Measurements from ENCODE around the gene FAM186B. TPM values are rescaled to one million over a fixed set of nuclear protein-coding genes. Genes with fewer than 3 reads are reported as not detected.

Gene FAM186B
- total and polyA plus RNA-seq, 2 experiments from 2014 or later: 0.17 to 0.69 TPM

DNA sequence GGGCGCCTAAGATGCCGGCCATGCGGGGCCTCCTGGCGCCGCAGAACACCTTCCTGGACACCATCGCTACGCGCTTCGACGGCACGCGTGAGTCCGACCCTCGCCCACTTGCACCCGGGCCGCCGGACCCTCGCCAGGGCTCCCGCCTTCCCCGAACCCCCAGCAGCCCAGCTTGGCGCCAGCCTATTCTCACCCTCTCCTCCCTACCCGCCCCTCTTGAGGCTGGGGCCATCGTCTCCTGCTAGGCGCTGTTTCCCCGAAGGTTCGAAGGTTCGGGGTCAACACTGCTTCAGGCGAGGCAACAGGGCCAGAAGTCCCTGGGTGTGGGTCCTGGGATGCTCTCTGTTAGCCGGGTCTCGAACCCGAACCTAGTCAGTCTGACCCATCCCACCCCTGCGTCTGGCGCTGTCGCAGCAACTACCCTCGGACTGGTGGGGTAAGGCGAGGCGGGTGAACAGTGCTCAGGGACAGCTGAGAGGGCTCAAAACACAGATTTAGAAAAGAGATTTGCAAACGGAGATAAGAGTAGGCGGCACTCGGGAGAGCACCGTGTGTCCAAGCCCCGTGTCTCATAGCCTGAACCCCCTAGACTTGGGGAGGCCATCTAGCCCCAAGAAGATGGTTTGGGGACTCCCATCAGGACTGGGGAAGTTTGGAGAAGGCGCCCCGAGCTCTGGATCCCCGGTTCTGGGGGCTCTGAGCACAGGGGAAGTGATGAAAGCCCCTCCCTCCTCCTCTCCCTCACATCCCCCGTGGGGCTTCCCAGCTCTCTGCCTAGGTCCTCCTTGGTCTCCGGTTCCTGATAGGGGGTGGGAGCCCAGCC is 65.8 kb downstream of the FAM186B start:
- Histone ChIP-seq H2AFZ (no peak overlapping the region), H4K20me1 (ENCODE audit: insufficient read depth, poor library complexity, severe bottlenecking) (no peaks in the 10 kb centered on the region), H3K9me3 (ENCODE audit: low read depth) (no peaks in the 10 kb centered on the region), H3K27me3 (peaks cover 71% of the 10 kb centered on the region), H3K36me3 (replicated peaks; ENCODE audit: insufficient read depth, low read depth) (no peaks in the 10 kb centered on the region), H3K4me3 (no peak overlapping the region), H3K4me2 (no peak overlapping the region), H3K9me2 (replicated peaks; ENCODE audit: insufficient read depth) (no peaks in the 10 kb centered on the region), H3K79me2 (no peaks in the 10 kb centered on the region), H3K4me1 (ENCODE audit: insufficient read depth) (peaks cover 15% of the 10 kb centered on the region), H3K27ac (no peak overlapping the region)
- WGBS (ENCODE audit: low lambda C conversion rate, missing lambda C conversion rate): 18% methylated on average over 25 of the region's 47 CpGs
- TF ChIP-seq, protein P1, sequence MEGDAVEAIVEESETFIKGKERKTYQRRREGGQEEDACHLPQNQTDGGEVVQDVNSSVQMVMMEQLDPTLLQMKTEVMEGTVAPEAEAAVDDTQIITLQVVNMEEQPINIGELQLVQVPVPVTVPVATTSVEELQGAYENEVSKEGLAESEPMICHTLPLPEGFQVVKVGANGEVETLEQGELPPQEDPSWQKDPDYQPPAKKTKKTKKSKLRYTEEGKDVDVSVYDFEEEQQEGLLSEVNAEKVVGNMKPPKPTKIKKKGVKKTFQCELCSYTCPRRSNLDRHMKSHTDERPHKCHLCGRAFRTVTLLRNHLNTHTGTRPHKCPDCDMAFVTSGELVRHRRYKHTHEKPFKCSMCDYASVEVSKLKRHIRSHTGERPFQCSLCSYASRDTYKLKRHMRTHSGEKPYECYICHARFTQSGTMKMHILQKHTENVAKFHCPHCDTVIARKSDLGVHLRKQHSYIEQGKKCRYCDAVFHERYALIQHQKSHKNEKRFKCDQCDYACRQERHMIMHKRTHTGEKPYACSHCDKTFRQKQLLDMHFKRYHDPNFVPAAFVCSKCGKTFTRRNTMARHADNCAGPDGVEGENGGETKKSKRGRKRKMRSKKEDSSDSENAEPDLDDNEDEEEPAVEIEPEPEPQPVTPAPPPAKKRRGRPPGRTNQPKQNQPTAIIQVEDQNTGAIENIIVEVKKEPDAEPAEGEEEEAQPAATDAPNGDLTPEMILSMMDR (IDR thresholded peaks at IDR 0.05; ENCODE audit: poor library complexity): no peak
- TF ChIP-seq EZH2phosphoT487 (IDR thresholded peaks at IDR 0.05; ENCODE audit: low read depth, severe bottlenecking, unreplicated experiment): peak; percentile 74
- TF ChIP-seq EZH2 (IDR thresholded peaks at IDR 0.05; ENCODE audit: borderline replicate concordance): peak; percentile 95
- peak; percentile 7 for DNase-seq (ENCODE audit: low spot score)

DNA sequence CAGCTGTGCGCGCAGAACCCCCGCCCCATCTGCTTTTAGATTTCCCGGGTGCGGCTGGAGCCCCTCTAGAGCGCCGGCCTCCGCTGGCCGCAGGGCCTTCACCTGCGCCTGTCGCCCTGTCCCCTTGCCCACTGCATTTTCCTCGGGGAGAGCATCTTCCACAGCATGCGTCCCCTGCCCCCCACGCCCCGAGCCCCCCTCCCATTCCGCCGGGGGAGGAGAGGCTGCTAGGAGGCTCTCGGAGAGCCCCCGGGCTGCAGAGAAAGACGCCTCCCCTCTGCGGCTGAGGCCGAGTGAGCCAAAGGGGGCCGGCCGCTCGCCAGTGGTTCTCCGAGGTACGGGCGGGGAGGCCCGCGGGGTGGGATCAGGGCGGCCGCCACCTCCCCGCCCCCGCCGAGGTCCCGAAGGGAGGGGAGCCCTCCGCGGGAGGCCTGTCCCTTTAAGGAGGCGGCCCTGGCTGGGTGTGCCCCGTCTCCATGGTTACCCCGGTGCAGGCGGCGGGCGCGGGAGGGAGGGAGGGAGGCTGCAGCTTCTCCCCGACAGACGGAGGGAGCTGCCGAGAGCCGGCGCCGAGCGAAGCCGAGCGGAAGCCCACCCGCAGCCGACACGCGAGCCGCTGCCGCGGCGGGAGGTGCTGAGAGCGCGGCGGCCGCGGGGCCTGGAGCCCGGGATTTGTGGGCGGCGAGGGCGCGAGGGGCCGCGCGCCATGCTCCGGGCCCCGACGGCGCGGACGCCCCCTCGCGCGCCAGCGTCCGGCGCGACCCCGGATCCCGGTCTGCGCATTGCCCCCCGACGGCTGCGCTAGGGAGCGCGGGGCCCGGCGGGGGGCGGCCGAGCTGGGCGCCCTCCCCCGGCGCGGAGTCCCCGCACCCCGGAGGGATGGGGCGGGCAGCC is 66.7 kb downstream of the FAM186B start, which contains the start of gene KCNH3:
KCNH3 (plus strand) TSS at position 521 of the 894 bp plus-strand sequence. CDS start 387 bp downstream, outside the sequence.
- H4K20me1 ChIP-seq (ENCODE audit: insufficient read depth, poor library complexity, severe bottlenecking): no peaks in the 10 kb centered on the region
- H3K4me3 ChIP-seq: peak within 1 kb of the TSS; percentile 58
- H3K27me3 ChIP-seq: peaks cover 62% of the 10 kb centered on the region
- peak; percentile 86 for DNase-seq (ENCODE audit: low spot score)
- no peak for TF ChIP-seq EZH2 (IDR thresholded peaks at IDR 0.05; ENCODE audit: borderline replicate concordance)
- TF ChIP-seq, protein P1 (IDR thresholded peaks at IDR 0.05; ENCODE audit: poor library complexity): peak; percentile 4
- H3K9me3 ChIP-seq (ENCODE audit: low read depth): no peaks in the 10 kb centered on the region
- H3K9me2 ChIP-seq (replicated peaks; ENCODE audit: insufficient read depth): no peaks in the 10 kb centered on the region
- H3K36me3 ChIP-seq (replicated peaks; ENCODE audit: insufficient read depth, low read depth): no peaks in the 10 kb centered on the region
- H2AFZ ChIP-seq: peak within 1 kb of the TSS; percentile 57
- H3K4me2 ChIP-seq: peak within 1 kb of the TSS; percentile 96
- 0% methylated on average over 15 of the region's 107 CpGs for WGBS (ENCODE audit: low lambda C conversion rate, missing lambda C conversion rate)
- peaks cover 15% of the 10 kb centered on the region for H3K4me1 ChIP-seq (ENCODE audit: insufficient read depth)
- no peaks in the 10 kb centered on the region for H3K79me2 ChIP-seq
- no peak within 1 kb of the TSS for H3K27ac ChIP-seq

DNA sequence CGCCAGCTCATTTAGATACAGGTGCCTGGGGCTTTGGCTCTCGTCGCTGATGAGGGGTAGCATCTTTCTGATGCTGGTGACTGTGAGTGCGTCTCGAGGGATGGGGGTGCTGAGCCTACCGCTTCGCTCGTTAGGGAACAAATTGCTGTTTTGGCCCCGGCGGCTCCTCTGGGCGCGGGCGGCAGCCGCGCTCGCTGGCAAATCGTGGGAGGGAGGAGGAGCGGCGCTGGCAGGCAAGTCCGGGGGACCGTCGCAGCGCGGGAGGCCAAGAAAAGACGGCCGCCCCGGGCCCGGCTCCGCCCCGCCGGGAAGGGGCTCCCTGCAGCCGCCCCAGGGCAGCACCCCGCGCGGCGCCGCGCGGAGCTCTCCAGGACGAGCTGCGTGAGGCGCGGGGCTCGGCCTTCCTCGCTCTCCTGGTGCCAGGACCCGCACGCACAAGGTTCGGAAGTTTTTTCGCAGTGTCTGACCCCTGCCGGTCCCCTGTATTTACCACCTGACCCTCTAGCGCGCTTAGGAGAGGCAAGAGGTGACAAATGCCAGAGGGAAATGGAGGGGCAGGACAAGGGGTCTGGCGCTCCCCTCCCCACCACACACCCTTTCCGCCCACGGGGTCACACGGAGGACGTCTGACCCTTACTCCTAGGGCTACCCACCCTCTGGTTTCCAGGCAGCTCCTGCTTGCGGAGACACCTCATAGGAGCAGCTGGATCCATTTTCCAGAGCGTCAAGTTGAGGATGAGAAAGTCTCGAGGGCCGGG is 67.5 kb downstream of the FAM186B start:
- Histone ChIP-seq H3K4me2 (peak overlapping the region; percentile 96), H3K9me3 (ENCODE audit: low read depth) (no peaks in the 10 kb centered on the region), H3K4me1 (ENCODE audit: insufficient read depth) (peaks cover 15% of the 10 kb centered on the region), H3K27me3 (peaks cover 55% of the 10 kb centered on the region), H3K79me2 (no peaks in the 10 kb centered on the region), H2AFZ (peak overlapping the region; percentile 57), H3K4me3 (peak overlapping the region; percentile 58), H3K9me2 (replicated peaks; ENCODE audit: insufficient read depth) (no peaks in the 10 kb centered on the region), H4K20me1 (ENCODE audit: insufficient read depth, poor library complexity, severe bottlenecking) (no peaks in the 10 kb centered on the region), H3K27ac (no peak overlapping the region), H3K36me3 (replicated peaks; ENCODE audit: insufficient read depth, low read depth) (no peaks in the 10 kb centered on the region)
- TF ChIP-seq, protein P1 (IDR thresholded peaks at IDR 0.05; ENCODE audit: poor library complexity): no peak
- TF ChIP-seq EZH2 (IDR thresholded peaks at IDR 0.05; ENCODE audit: borderline replicate concordance): peak; percentile 91
- DNase-seq (ENCODE audit: low spot score): peak; percentile 31
- 2% methylated on average over 61 of the region's 61 CpGs for WGBS (ENCODE audit: low lambda C conversion rate, missing lambda C conversion rate)

Small RNA genes lying within 50 kb of the gene (small RNA-seq; reads per million reads assigned to genes)
- gene HIGD1AP9: not detected
- not detected for gene POLR2KP1
- gene RNU6-834P: not detected

Other genes with a start within 250 kb of the FAM186B start
- 24.9 and 26.5 TPM in 2 replicates for gene SPATS2, start 238.2 kb downstream of the FAM186B start, total RNA-seq
- 36.8 and 39.8 TPM in 2 replicates for gene SPATS2, start 238.2 kb downstream of the FAM186B start, polyA plus RNA-seq
- 0.30 and 1.0 TPM in 2 replicates for gene KCNH3, start 66.6 kb downstream of the FAM186B start, total RNA-seq
- gene KCNH3, start 66.6 kb downstream of the FAM186B start, polyA plus RNA-seq: 0.43 and 1.1 TPM in 2 replicates
- 51.1 and 51.4 TPM in 2 replicates for gene MCRS1, start 37.5 kb downstream of the FAM186B start, total RNA-seq
- gene MCRS1, start 37.5 kb downstream of the FAM186B start, polyA plus RNA-seq: 57.7 and 58.2 TPM in 2 replicates
- gene PRPF40B, start 17.9 kb upstream of the FAM186B start, total RNA-seq: 11.1 and 14.9 TPM in 2 replicates
- 30.1 and 34.5 TPM in 2 replicates for gene PRPF40B, start 17.9 kb upstream of the FAM186B start, polyA plus RNA-seq
- 8.3 TPM in 2 replicates for gene FMNL3, start 101.8 kb upstream of the FAM186B start, total RNA-seq
- gene FMNL3, start 101.8 kb upstream of the FAM186B start, polyA plus RNA-seq: 3.6 and 5.8 TPM in 2 replicates
- 534 and 591 TPM in 2 replicates for gene TMBIM6, start 135.9 kb upstream of the FAM186B start, total RNA-seq
- 743 and 805 TPM in 2 replicates for gene TMBIM6, start 135.9 kb upstream of the FAM186B start, polyA plus RNA-seq
- 13.1 and 14.5 TPM in 2 replicates for gene NCKAP5L, start 222.8 kb upstream of the FAM186B start, total RNA-seq
- 26.7 and 32.0 TPM in 2 replicates for gene NCKAP5L, start 222.8 kb upstream of the FAM186B start, polyA plus RNA-seq
- gene BCDIN3D, start 237.5 kb upstream of the FAM186B start, total RNA-seq: 4.5 and 5.6 TPM in 2 replicates
- 3.5 and 5.0 TPM in 2 replicates for gene BCDIN3D, start 237.5 kb upstream of the FAM186B start, polyA plus RNA-seq

Measured in hepatocyte (in vitro differentiated cells).